CD4-positive, alpha-beta T cell treated with Interleukin-17A for 4 hours (primary cell): ENCODE measurements around the gene PPY.
A peak's percentile ranks its signal among the peaks of the same experiment; 100 is the strongest.

Source experiments
- DNase-seq: peaks from one replicate; pipeline ENCODE4 v3.0.0-alpha.2; 2020; ENCODE audit warnings: mixed read lengths

Gene PPY

GRCh38 chr17:43928609-43929008 is 13.7 kb downstream of the PPY start:
- DNase-seq: no peak

- DNase-seq: peak; percentile 28
These were observed 14.3 kb downstream of the PPY start for GRCh38 chr17:43927929-43928328.

- DNase-seq: peak; percentile 43
These were observed 15.0 kb downstream of the PPY start for GRCh38 chr17:43927060-43927864.

GRCh38 chr17:43924558-43924957 is 17.7 kb downstream of the PPY start:
- no peak for DNase-seq

GRCh38 chr17:43920500-43921095 is 21.7 kb downstream of the PPY start:
- no peak for DNase-seq

GRCh38 chr17:43918026-43918389 is 24.3 kb downstream of the PPY start:
- no peak for DNase-seq

GRCh38 chr17:43917348-43918025 is 24.8 kb downstream of the PPY start:
- DNase-seq: peak; percentile 72

GRCh38 chr17:43917016-43917347 is 25.3 kb downstream of the PPY start:
- no peak for DNase-seq

GRCh38 chr17:43916385-43916784 is 25.9 kb downstream of the PPY start:
- DNase-seq: no peak

GRCh38 chr17:43915559-43915958 is 26.7 kb downstream of the PPY start:
- no peak for DNase-seq

GRCh38 chr17:43914451-43914850 is 27.8 kb downstream of the PPY start:
- no peak for DNase-seq

- DNase-seq: no peak
These were observed 28.7 kb downstream of the PPY start for GRCh38 chr17:43913584-43913983.

GRCh38 chr17:43912635-43913304 is 29.5 kb downstream of the PPY start:
- DNase-seq: no peak

GRCh38 chr17:43911904-43912303 is 30.4 kb downstream of the PPY start:
- DNase-seq: no peak

- no peak for DNase-seq
These were observed 32.6 kb downstream of the PPY start for GRCh38 chr17:43909537-43910231.

GRCh38 chr17:43907998-43908721 is 34.1 kb downstream of the PPY start:
- peak; percentile 74 for DNase-seq

GRCh38 chr17:43907425-43907981 is 34.8 kb downstream of the PPY start, which contains the start of gene MPP2:
Gene MPP2, minus strand, starts transcription at chr17:43907536. Its CDS starts 3,076 bp downstream, at chr17:43904460.
- peak; percentile 70 for DNase-seq

- peak; percentile 33 for DNase-seq
These were observed 35.3 kb downstream of the PPY start for GRCh38 chr17:43906951-43907424.

GRCh38 chr17:43905985-43906852 is 36.1 kb downstream of the PPY start:
- DNase-seq: peak; percentile 63

- no peak for DNase-seq
These were observed 36.8 kb downstream of the PPY start for GRCh38 chr17:43905400-43905984.
